T-helper 1 cell treated with Interleukin-12 subunit alpha and Interleukin-12 subunit beta and Interleukin-4 antibody, amounts not matched to agents 30 ng/mL and 1 ng/mL, for 36 hours (primary cell): ENCODE results near the gene MAP7D1. TPM values are rescaled to one million over a fixed set of nuclear protein-coding genes. Genes with fewer than 3 reads are reported as not detected.
"Not testable (repeated sequence)": the region's sequence is repeated elsewhere in the genome, so short reads cannot be mapped to it uniquely, and the experiment has no call there.

Experiments
- intact Hi-C: fragments of 100-400 bp; cut with micrococcal nuclease; formaldehyde crosslinking; loops from one replicate; pipeline ENCODE4 v1.15.1; 2024
- total RNA-seq: library from RNA; stranded (reverse); gene quantifications from 2 replicates; pipeline ENCODE4 v1.2.3, GENCODE V29; 2022

The MAP7D1 gene
- total RNA-seq, 1 donor from 2014 or later: 260 TPM

DNA sequence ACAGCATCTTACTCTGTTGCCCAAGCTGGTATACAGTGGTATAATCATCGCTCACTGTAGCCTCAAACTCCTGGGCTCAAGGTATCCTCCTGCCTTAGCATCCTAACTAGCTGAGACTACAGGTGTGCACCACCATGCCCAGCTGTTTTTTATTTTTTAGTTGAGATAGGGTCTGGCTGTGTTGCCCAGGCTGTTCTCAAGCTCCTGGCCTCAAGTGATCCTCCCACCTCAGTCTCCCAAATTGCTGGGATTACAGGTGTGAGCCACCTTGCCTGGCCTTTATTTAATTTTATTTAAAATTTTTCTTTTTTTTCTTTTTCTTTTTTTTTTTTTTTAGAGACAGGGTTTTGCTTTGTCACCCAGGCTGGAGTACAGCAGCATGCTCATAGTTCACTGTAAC is 9.2 kb downstream of the MAP7D1 start:
- intact Hi-C loops: no loop called here

DNA sequence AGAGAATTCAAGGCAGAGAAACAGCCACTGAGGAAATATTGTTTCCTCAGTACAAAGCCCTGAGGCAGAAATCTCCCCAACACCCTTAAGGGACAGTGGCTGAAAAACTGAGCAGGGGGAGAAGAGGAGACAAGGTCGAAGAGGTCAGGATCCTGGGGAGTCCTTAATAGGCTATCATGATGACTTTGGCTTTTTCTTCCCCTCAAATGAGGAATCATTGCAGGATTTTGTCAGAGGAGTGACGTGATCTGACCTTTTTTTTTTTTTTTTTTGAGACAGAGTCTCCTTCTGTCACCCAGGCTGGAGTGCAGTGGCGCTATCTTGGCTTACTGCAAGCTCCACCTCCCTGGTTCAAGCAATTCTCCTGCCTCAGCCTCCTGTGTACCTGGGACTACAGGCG is 10.2 kb downstream of the MAP7D1 start:
- intact Hi-C loops: no loop called here

DNA sequence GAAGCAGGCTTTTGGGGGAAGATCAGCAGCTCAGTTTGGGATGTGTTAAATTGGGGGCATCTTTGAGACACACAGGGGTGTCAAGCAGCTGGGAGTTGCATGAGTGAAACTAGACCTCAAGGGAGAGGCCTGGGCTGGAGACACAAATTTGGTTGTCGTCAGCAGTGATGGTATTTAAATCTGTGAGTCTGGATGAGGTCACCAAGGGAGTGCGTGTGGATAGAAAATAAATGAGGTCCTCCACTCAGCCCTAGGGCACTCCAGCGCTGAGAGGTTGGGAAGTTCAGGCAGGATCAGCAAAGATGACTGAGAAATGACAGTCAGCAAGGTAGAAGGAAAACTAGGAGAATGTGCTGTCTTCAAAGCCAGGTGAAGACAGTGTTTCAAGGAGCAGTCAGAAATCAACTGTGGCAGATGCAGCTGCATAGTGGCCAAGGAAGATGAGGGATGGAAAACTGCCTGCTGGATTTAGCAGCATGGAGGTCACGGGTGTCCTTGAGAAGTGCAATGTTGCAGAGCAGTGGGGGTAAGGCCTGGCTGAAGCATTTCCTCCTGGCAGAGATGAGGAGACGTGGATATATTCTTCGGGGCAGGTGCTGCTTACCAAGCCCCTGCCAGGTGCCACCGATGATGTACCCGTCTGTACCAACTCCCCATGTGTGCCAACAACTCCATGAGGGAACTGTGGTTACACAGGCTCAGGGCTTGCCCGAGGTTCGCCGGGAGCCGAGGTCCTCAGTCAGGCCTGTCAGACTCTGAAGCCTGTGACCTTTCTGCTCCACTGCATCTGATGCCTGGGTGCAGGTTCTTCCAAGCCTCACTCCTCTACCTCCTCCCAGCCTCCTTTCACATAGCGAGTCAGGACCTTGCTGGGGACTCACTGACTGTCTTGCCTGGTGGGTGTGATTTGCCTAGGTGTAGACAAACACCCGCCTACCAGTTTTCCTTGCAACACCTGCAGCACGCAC is 11.3 kb downstream of the MAP7D1 start:
- intact Hi-C loops: no loop called here

DNA sequence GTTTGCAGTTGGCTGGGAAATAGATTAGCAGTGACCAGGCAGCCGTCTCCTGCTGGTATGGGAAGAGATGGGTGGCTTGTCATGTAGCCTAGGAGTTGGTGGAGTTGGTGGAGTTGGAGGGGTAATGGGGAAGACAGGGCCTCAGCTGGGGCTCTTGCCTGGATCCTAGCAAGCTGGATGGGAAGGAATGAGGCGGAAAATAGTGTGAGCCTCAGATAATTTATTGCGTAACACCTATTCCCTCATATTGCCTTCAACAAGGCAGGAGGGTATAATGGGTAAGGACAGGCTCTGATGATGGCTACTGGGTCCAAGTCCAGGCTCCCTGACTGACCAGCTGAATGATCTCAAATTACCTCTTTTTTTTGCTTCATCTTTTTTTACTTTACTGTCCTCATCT is 12.6 kb downstream of the MAP7D1 start:
- intact Hi-C loops: no loop called here

- intact Hi-C loops: no loop called here
Observed at GRCh38 chr1:36170643-36171412, 14.9 kb downstream of the MAP7D1 start.

GRCh38 chr1:36172017-36172747 is 16.2 kb downstream of the MAP7D1 start:
- intact Hi-C loops: no loop called here

DNA sequence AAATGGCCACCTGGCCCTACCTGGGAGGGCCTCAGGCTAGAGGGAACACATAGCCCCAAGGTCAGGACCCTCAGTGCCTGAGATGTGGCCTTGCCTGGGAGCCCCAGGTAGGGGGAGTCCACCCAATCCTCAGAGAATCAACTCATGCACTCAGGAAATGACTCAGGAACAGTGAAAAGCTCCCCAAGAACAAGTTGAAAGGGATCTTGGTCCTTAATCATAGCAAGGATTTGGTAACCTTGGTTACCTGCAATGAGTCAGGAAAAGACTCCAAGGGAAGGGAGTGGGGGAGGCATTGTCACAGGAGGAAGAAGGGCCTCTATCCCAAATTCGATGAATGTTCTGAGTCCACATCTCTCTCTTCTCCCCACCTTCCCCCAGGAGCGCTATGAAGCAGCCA is 17.0 kb downstream of the MAP7D1 start:
- intact Hi-C loops: no loop called here

GRCh38 chr1:36174713-36175112 is 18.8 kb downstream of the MAP7D1 start:
- intact Hi-C loops: loop anchor here (2.0 kb wide), 1 partner anchor 14 kb away; no protein-coding TSS in a partner anchor

DNA sequence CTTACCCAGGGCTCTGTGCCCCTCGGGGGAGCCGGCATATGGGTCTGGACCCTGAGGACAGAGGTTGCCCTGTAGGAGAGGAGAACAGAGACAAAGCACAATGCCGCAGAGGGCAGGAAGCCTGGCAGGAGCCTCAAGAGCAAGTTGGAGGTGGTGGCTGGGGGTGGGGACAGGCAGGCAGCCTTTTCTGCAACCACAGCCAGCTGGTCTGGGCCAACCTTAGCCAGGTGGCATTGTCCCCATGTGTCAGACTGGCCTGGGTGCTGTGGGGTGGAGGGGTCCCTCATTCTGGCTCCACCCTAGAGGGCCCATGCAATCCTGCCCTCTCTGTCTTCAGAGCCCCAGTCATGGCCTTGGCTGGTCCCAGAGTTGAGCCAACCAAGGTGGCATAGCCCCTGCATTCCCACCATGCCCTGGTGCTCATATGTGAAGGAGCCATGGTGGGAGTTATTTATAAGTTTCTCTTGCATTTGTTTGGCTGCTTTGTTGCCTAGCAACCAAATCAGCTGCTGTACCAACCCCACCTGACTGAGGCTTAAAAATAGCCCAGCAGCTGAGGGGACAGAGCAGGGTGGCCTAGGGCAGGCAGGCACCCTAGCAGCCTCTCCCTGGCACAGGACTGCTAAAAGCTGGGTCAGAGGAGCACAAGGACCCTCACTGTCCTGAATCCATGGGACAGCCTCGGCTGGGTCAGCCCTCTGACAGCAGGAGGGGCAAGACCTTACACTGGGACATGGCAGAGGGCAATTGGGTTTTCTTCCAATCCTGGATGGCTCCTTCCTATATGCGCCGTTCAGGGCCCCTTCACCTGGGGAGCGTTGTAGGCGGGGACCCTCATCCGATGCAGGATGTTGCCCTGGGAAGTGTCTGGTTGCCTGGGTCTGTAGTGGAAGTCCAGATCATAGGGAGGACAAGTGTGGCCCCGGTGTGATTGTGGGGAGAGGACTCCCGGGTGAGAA is 19.5 kb downstream of the MAP7D1 start:
- intact Hi-C loops: loop anchor here (2.0 kb wide), 1 partner anchor 15 kb away; no protein-coding TSS in a partner anchor

GRCh38 chr1:36176106-36176949 is 20.4 kb downstream of the MAP7D1 start:
- intact Hi-C loops: no loop called here

- intact Hi-C loops: no loop called here
Observed at GRCh38 chr1:36177589-36178431, 21.9 kb downstream of the MAP7D1 start.

DNA sequence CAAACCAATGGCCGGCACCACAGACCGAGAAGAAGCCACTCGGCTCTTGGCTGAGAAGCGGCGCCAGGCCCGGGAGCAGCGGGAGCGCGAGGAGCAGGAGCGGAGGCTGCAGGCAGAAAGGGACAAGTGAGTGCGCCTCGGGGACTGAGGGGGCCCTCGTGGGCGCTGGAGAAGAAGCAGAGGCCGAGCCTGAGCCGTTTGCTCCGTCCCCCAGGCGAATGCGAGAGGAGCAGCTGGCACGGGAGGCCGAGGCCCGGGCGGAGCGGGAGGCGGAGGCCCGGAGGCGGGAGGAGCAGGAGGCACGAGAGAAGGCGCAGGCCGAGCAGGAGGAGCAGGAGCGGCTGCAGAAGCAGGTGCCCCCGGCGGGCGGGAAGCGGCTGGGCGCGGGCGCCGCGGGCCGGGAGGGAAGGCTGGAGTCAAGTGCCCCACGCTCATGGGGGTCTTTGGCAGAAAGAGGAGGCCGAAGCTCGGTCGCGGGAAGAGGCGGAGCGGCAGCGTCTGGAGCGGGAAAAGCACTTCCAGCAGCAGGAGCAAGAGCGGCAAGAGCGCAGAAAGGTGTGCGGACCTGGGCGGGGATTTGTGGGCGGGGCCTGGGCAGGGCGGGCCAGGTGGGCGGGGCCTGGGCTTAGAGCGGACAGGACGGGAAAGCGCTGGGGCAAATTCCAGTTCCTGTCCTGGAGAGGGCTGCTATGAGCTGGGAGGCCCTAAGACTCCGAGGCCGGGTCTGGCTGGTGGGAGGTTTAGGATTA is 22.7 kb downstream of the MAP7D1 start:
- intact Hi-C loops: no loop called here

GRCh38 chr1:36179220-36179600 is 23.2 kb downstream of the MAP7D1 start:
- intact Hi-C loops: no loop called here

GRCh38 chr1:36182734-36183133 is 26.8 kb downstream of the MAP7D1 start:
- intact Hi-C loops: no loop called here

DNA sequence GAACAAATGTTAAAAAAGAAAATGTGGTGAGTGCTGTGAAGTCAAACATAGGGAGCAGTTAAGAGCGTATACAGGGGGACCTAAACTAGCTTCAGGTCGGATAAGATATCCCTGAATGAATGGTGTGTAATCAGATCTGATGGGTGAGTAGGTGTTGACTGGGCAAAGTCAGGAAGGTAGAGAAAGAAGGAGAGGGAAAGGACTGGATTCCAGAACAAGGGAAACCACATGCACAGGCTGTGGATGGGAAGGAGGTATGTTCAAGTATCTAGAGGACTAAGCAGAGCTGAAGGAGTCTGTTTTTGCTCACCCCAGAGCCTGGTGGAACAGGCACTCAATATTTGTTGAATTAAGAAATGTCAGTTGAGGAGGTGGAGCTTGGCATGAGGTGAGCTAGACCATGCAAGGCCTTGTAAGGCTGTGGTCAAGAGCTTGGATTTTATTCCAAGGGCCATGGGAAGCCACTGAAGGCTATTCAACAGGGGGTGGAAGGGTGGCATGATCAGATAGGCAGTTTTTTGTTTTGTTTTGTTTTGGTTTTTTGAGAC is 27.4 kb downstream of the MAP7D1 start:
- intact Hi-C loops: no loop called here

GRCh38 chr1:36187800-36188593 is 32.0 kb downstream of the MAP7D1 start:
- intact Hi-C loops: loop anchor here (1.0 kb wide), 5 partner anchors 27 to 97 kb away; partner anchors contain the start of gene TRAPPC3

GRCh38 chr1:36196805-36197204 is 40.8 kb downstream of the MAP7D1 start:
- intact Hi-C loops: not testable (repeated sequence)
